Heart right ventricle (tissue), 16 donors: ENCODE measurements around the gene BDKRB2. TPM values are rescaled to one million over a fixed set of nuclear protein-coding genes. Genes with fewer than 3 reads are reported as not detected.

ENCODE experiments used
- ATAC-seq, 8 donors: fragments of 200-7000 bp; cut with Tn5 transposase; one replicate each; pipeline ENCODE4 v1.9.1; 2020; ENCODE audit warnings: mild to moderate bottlenecking in 8 of 8, moderate library complexity in 8 of 8, moderate number of reproducible peaks in 1 of 8
- DNase-seq, 2 donors: peaks; one replicate each; pipeline ENCODE4 v3.0.0-alpha.2; 2020
- H3K27ac ChIP-seq, 10 donors: fragments of 200-600 bp; sonication (generic) in 2 of 10; one replicate each; pipeline versions ENCODE4 v1.5.0 to v1.8.0; 2020 to 2022; ENCODE audit warnings: mild to moderate bottlenecking in 3 of 10
- H3K27me3 ChIP-seq, 7 donors: fragments of 200-600 bp; one replicate each; pipeline ENCODE4 v1.8.0; 2021 to 2022; ENCODE audit warnings: mild to moderate bottlenecking in 2 of 7
- H3K36me3 ChIP-seq, 9 donors: fragments of 200-600 bp; sonication (generic) in 1 of 9; one replicate each; pipeline versions ENCODE4 v1.5.0 to v1.8.0; 2020 to 2022; ENCODE audit warnings: mild to moderate bottlenecking in 2 of 9
- H3K4me1 ChIP-seq, 9 donors: fragments of 200-600 bp; sonication (generic) in 1 of 9; one replicate each; pipeline versions ENCODE4 v1.5.0 to v1.8.0; 2020 to 2022; ENCODE audit warnings: mild to moderate bottlenecking in 4 of 9
- H3K4me3 ChIP-seq, 10 donors: fragments of 200-600 bp; sonication (generic) in 2 of 10; one replicate each; pipeline versions ENCODE4 v1.5.0 to v1.8.0; 2020 to 2022; ENCODE audit warnings: mild to moderate bottlenecking in 7 of 10, moderate library complexity in 2 of 10
- H3K9me3 ChIP-seq, 11 donors: fragments of 200-600 bp in 10 of 11; sonication (generic) in 2 of 11; one replicate each; pipeline versions ENCODE4 v1.5.0 to v1.8.0; 2013 to 2022; ENCODE audit warnings: mild to moderate bottlenecking in 2 of 11, control low read depth in 1 of 11, moderate library complexity in 1 of 11
- CTCF ChIP-seq, 9 donors: fragments of 200-600 bp; sonication (generic) in 2 of 9; IDR thresholded peaks; one replicate each; pipeline versions ENCODE4 v1.5.0 to v1.8.0; 2021 to 2022; ENCODE audit warnings: antibody characterized with exemption in 9 of 9, mild to moderate bottlenecking in 5 of 9, moderate library complexity in 1 of 9
- WGBS, 2 donors: extraction: QIAGEN DNeasy Blood & Tissue Kit; methylation state at CpG; one replicate each; pipeline ENCODE4 v1.1.7; 2013; ENCODE audit warnings: inconsistent platforms in 1 of 2; 5-methylcytosine and 5-hydroxymethylcytosine counted together
- intact Hi-C, 10 donors: fragments of 100-400 bp; cut with DNase I; formaldehyde crosslinking; loops; one replicate each; pipeline versions ENCODE4 v1.11.1 to v1.14.2; 2022
- polyA plus RNA-seq, 2 donors: library from polyadenylated mRNA; stranded (reverse); fragments of 200-250 nt; gene quantifications; one replicate each; pipeline ENCODE4 v1.2.3, GENCODE V29; 2013
- total RNA-seq, 10 donors: library from RNA; stranded (reverse); fragmentation: NEBNext Ultra II Directional in 3 of 10; extraction: Animal tissue kit (Norgen Biotek cat#: 25700) in 3 of 10; gene quantifications; one replicate each; pipeline versions ENCODE4 v1.2.1 to v1.2.4, GENCODE V29; 2021 to 2023
- donor health status: Arrhythmogenic right ventricular cardiomyopathy.
- donor health status: ischemic (EF 13 %, LVEDD 7.1; RV severe dilation, severe dysfunction).
- donor health status: healthy with polysubstance abuse.
- donor health status: DM: no; HTN: yes; CAD: no.
- donor health status: DM: no; HTN: no; CAD: no.
- donor health status: ischemic (EF 25% LVEDD 6.9; RV normal size, moderate dysfunction).
- donor health status: ischemic (EF 25% LVEDD 5.7; RV mildly dilated, moderate dysfunction).
- donor health status: healthy.
- donor health status: DM: yes; HTN: yes; CAD: no.
- donor health status: Ischemic cardiomyopathy.
- donor health status: ischemic (EF 35%, LVEDD 5.7; RV mildly dilated, moderate dysfunction).
- donor health status: nonischemic (EF 11% LVEDD 7.7; RV severe dilation, severe dysfunction).
- donor health status: DM: yes; HTN: yes; CAD: no.
- donor health status: PGD.
- donor health status: ischemic (EF 29% LVEDD 5.4; RV normal size, mild dysfunction).
- donor health status: nonischemic (EF 23%, LVEDD 6.1; RV moderate dilation, normal function).

The BDKRB2 gene
- total and polyA plus RNA-seq, 12 donors = 0.19 to 3.6 (median 0.59) TPM

GRCh38 chr14:96221841-96222240, 17.2 kb downstream of the BDKRB2 start:
- no peak for DNase-seq
- no peak for ATAC-seq
- no peak for TF ChIP-seq CTCF (IDR thresholded peaks at IDR 0.05)
- Histone ChIP-seq H3K4me1 (peaks cover 0 to 8% (median 0%) of the 10 kb centered on the region in 9 donors), H3K36me3 (no peaks in the 10 kb centered on the region), H3K27me3 (peaks cover 0 to 20% (median 5%) of the 10 kb centered on the region in 7 donors), H3K4me3 (no peak overlapping the region), H3K9me3 (no peaks in the 10 kb centered on the region), H3K27ac (no peak overlapping the region)
- 52 to 57% methylated on average over 8 of the region's 8 CpGs for WGBS, 2 donors
- intact Hi-C loops = no loop called here

- DNase-seq (no peak), ATAC-seq (peak in 1 of 8 donors; percentile 28)
- Histone ChIP-seq H3K36me3 (no peaks in the 10 kb centered on the region), H3K27ac (peak overlapping the region in 1 of 10 donors; percentile 41), H3K27me3 (peaks cover 0 to 19% (median 5%) of the 10 kb centered on the region in 7 donors), H3K4me1 (peaks cover 0 to 18% (median 0%) of the 10 kb centered on the region in 9 donors), H3K9me3 (peaks cover 0 to 14% (median 0%) of the 10 kb centered on the region in 11 donors), H3K4me3 (no peak overlapping the region)
- TF ChIP-seq CTCF (IDR thresholded peaks at IDR 0.05) = no peak
- intact Hi-C loops = no loop called here
- WGBS, 2 donors = 71 to 76% methylated on average over 8 of the region's 8 CpGs
These were observed 19.9 kb downstream of the BDKRB2 start for GRCh38 chr14:96224480-96225096.

GRCh38 chr14:96225213-96225612, 20.6 kb downstream of the BDKRB2 start:
- ATAC-seq (no peak), DNase-seq (no peak)
- intact Hi-C loops = no loop called here
- H3K4me1 ChIP-seq = peaks cover 0 to 18% (median 0%) of the 10 kb centered on the region in 9 donors
- H3K27ac ChIP-seq = peak overlapping the region in 2 of 10 donors; percentile 41 to 56
- H3K36me3 ChIP-seq = no peaks in the 10 kb centered on the region
- 89 to 92% methylated on average over 5 of the region's 5 CpGs for WGBS, 2 donors
- no peak for TF ChIP-seq CTCF (IDR thresholded peaks at IDR 0.05)
- peaks cover 0 to 14% (median 0%) of the 10 kb centered on the region in 11 donors for H3K9me3 ChIP-seq
- peaks cover 0 to 16% (median 5%) of the 10 kb centered on the region in 7 donors for H3K27me3 ChIP-seq
- no peak overlapping the region for H3K4me3 ChIP-seq

GRCh38 chr14:96225745-96226151, 21.1 kb downstream of the BDKRB2 start:
- Histone ChIP-seq H3K4me3 (no peak overlapping the region), H3K9me3 (peaks cover 0 to 14% (median 0%) of the 10 kb centered on the region in 11 donors), H3K27ac (peak overlapping the region in 3 of 10 donors; percentile 10 to 60 (median 41)), H3K36me3 (no peaks in the 10 kb centered on the region), H3K27me3 (peaks cover 0 to 14% (median 5%) of the 10 kb centered on the region in 7 donors), H3K4me1 (peaks cover 0 to 18% (median 0%) of the 10 kb centered on the region in 9 donors)
- 28 to 30% methylated on average over 5 of the region's 5 CpGs for whole genome bisulfite sequencing, 2 donors
- TF ChIP-seq CTCF (IDR thresholded peaks at IDR 0.05) = peak in 5 of 9 donors; percentile 13 to 38 (median 19)
- peak; percentile 28 to 84 (median 70) for ATAC-seq
- intact Hi-C loops = no loop called here
- peak in 1 of 2 donors; percentile 36 for DNase-seq
